H1 (cell line): ENCODE results near the gene BCL11A. TPM values are rescaled to one million over a fixed set of nuclear protein-coding genes. Genes with fewer than 3 reads are reported as not detected.

ENCODE experiments used
- BACH1 ChIP-seq: IDR thresholded peaks from 2 replicates; pipeline ENCODE4 v1.6.1; 2012; ENCODE audit warnings: low read length, improper control_type of control experiment
- CHD1 ChIP-seq: IDR thresholded peaks from 2 replicates; pipeline ENCODE4 v1.6.1; 2012; ENCODE audit warnings: low read depth, low read length, improper control_type of control experiment
- CHD2 ChIP-seq: IDR thresholded peaks from 2 replicates; pipeline ENCODE4 v1.6.1; 2012; ENCODE audit warnings: low read length, improper control_type of control experiment
- CHD7 ChIP-seq: fragments of 300-600 bp; sonication (generic); IDR thresholded peaks from 2 replicates; pipeline ENCODE4 v1.7.1; 2012; ENCODE audit warnings: low read length, moderate library complexity, mild to moderate bottlenecking, inconsistent platforms; ENCODE audit not compliant: insufficient replicate concordance
- E2F6 ChIP-seq: IDR thresholded peaks from 2 replicates; pipeline ENCODE4 v1.6.1; 2012; ENCODE audit warnings: inconsistent platforms
- HDAC2 ChIP-seq, 2 experiments: fragments of 300-600 bp in 1 of 2; sonication (generic) in 1 of 2; IDR thresholded peaks; 2 replicates each; pipeline ENCODE4 v1.6.1; 2011 to 2012; ENCODE audit warnings: low read depth in 2 of 2, low read length in 2 of 2, mild to moderate bottlenecking in 2 of 2, moderate library complexity in 2 of 2, borderline replicate concordance in 1 of 2, inconsistent platforms in 1 of 2
- SP4 ChIP-seq: IDR thresholded peaks from 2 replicates; pipeline ENCODE4 v1.6.1; 2012; ENCODE audit warnings: low read length, inconsistent platforms
- polyA plus RNA-seq, 7 experiments: library from polyadenylated mRNA; depleted of rRNA in 3 of 7; stranded (reverse) in 5 of 7; unstranded in 2 of 7; fragments of >200 nt in 5 of 7; fragments of 200-250 nt in 2 of 7; gene quantifications; 1 replicate in 5 of 7; 2 replicates in 1 of 7; 4 replicates in 1 of 7; pipeline versions ENCODE4 v1.2.1 to v1.2.3, GENCODE V29; 2011 to 2013; ENCODE audit warnings: missing spikeins in 2 of 7, mixed read lengths in 2 of 7
- total RNA-seq: library from RNA; stranded (reverse); fragmentation: NEBNext Ultra II Directional; extraction: Animal tissue kit (Norgen Biotek cat#: 25700); gene quantifications from 2 replicates; pipeline ENCODE4 v1.2.1, GENCODE V29; 2021

The BCL11A gene
- total and polyA plus RNA-seq, 2 of the 8 experiments (the other 6 are each of a cell fraction or from before 2014, with no cell fraction given) = 11.9 to 59.3 TPM

- no peak for TF ChIP-seq CHD7
- TF ChIP-seq BACH1 = no peak
- TF ChIP-seq HDAC2 (IDR thresholded peaks at IDR 0.05; ENCODE audit: borderline replicate concordance in 1 of 2, low read depth in 2 of 2, low read length in 2 of 2) = no peak
- TF ChIP-seq SP4 = no peak
- no peak for TF ChIP-seq CHD1
- TF ChIP-seq E2F6 = no peak
- no peak for TF ChIP-seq CHD2
These were observed 137.0 kb downstream of the BCL11A start (continued) for GRCh38 chr2:60416221-60417008.
